NCI-H82 treated with DMSO at 0.1 percent for 48 hours (cell line): ENCODE measurements around the gene RICTOR.

Source experiments
- DNase-seq: peaks from one replicate; lab custom pipeline; 2025; ENCODE audit not compliant: unreplicated experiment; lab: John Stamatoyannopoulos, UW

The RICTOR gene

DNA sequence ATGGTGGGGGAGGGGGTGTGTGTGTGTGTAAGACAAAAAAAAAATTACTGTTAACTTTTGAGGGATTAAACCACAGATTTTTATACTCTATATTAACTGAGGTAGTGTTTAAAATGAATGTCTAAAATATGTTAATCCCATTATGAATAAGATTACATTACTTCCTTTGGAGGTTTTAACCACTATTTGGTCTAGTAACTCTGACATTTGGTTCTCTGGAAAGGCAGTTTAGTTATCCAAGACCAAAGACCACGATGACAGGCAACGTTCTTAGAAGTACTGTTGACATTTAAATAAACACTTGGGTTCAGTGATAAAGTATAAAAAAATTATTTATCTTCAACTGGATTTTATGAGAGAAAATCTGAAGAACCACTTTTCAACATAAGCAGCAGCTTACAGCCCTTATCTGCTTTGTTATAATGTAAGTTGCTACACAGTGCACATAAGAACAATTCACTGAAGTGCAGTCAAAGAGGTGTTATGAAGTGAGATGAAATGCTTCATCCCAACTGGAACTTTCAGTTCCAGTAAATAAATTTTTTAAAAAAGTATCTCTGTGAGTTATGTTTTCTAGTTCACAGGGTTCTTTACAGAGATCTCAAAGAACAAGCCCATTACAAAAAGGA lies 133.9 kb downstream of the RICTOR start:
- no peak for DNase-seq

DNA sequence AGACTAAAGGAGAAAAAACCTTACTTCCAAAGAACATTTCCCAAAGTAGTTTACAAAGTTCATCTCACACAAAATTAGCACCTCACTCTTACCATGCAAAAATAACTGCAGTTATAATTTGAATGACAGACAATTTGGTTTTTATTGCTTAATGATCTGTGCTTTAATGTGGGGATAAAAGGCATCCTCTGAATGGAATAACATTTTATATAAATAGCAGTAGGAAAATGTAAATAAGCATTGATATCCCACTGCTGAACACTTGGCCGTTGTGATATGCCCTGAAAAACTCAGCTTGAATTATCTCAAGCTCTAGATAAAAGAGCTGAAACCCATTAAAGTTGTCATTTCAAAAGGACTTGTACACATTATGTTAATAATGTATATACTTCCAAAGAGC lies 135.2 kb downstream of the RICTOR start:
- DNase-seq = no peak

DNA sequence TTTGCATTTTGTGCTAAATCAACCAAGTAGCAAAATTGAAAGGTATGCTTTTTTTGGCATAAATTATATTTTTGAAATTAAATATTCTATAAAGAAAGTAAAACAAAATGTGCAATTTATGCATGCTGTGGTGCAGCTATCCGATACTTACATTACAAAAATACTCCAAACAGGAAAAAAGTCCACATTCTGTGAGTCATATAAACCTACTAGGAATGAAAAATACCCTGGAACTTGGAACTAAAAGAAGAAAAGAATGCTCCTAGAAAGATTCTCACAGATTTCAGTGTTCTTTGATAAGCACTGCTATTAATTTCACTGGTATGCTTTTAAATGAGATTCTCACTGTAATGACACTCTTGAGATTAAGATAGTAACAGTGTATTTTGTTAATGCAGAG lies 135.8 kb downstream of the RICTOR start:
- DNase-seq = no peak

DNA sequence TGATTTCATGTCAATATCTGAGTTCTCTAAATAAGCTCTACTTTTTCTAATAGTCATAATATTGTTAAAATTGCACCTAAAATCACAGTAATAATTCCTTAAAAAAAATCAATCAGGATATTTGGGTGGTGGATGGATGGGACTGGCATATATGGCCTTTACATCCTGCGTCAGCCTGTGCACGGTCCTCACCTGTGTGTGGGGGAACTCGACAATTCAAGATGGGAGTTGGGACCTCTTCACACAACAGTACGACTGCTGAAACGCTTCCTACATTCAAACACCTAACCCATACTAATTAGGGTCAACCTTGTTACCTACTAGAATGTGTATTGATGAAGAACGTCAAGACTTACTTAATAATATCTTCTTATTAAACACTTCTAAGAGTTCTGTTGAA lies 137.9 kb downstream of the RICTOR start:
- no peak for DNase-seq

DNA sequence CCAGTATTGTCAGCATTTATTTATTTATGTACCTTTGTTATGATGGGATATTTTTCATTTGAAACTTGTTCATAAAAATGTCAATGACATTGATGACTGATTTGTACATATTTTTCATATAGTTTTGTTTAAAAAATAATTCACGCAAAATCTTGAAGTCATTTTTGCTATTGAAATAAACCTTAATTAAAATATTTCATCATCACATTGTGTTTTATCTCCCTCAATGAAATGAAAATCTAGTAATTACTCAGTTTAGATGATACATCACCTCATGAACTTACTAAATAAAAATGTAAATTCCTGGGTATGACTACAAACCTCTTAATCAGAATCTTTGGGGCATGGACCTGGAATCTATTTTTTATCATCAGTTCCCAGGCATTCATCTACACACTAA lies 138.8 kb downstream of the RICTOR start:
- DNase-seq = no peak

DNA sequence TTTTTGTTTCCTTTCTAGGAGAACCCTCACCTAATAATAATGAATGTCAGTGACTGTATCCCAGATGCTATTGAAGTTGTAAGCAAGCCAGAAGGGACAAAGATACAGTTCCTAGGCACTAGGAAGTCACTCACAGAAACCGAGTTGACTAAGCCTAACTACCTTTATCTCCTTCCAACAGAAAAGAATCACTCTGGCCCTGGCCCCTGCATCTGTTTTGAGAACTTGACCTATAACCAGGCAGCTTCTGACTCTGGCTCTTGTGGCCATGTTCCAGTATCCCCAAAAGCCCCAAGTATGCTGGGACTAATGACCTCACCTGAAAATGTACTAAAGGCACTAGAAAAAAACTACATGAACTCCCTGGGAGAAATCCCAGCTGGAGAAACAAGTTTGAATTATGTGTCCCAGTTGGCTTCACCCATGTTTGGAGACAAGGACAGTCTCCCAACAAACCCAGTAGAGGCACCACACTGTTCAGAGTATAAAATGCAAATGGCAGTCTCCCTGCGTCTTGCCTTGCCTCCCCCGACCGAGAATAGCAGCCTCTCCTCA lies 141.3 kb downstream of the RICTOR start:
- DNase-seq = no peak

DNA sequence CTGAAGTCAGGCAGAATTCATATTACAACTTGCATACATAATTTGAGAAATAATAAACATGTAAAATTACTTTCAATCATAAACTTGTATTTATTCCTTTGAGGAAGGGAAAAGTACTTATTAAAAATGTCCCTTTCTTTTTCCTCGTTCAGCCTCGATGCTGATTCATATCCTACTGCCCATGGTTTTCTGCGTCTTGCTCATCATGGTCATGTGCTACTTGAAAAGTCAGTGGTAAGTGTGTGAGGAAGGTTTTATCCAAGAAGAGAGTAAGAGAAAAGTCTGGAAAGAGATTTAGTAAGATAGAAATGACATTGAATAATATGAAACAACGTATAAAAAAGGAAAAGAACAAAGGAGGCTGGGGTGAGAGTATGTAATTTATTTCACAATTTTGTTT lies 142.5 kb downstream of the RICTOR start:
- no peak for DNase-seq

DNA sequence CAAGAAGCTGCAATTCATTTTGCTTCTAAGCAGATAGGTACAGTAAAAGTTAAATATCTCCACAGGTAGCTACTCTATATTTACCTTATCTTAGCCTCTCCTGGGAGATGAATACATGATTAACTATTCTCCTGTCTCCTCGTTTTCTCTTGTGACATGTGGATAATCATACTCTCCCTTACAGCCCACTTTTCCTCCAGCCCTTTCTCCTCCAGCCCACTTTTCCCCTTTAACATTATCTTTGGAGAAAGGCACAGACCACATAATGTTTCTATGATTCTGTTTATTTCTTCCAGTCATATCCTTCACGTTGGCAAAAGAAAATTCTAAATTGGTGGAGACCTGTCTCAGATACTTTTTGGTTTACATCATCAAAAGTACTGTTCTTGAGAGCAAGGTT lies 144.4 kb downstream of the RICTOR start:
- DNase-seq = no peak

DNA sequence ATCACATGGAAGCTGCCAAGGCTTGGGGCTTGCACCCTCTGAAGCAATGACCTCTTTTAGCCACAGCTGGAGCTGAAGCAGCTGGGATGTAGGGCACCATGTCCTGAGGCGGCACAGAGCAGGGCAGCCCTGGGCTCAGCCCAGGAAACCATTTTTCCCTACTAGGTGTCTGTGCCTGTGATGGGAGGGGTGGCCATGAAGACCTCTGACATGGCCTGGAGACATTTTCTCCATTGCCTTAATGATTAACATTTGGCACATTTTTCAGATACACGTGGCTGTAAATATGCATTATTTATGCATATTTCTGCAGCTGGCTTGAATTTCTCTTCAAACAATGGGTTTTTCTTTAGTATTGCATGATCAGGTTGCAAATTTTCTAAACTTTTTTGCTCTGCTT lies 146.7 kb downstream of the RICTOR start:
- no peak for DNase-seq

DNA sequence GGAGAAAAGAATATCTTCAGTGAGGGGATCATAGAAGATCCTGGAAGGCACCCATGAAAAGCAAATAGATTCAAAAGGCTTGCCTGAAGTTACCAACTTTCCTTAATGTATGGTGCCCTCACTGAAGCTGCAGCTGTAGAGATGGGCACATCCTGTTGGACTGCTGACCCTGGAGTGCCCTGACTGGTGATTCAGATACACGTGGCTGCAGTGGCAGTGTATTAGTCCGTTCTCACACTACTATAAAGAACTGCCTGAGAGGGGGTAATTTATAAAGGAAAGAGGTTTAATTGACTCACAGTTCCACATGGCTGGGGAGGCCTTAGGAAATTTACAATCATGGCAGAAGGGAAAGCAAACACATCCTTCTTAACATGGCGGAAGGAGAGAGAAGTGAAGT lies 148.1 kb downstream of the RICTOR start:
- no peak for DNase-seq

DNA sequence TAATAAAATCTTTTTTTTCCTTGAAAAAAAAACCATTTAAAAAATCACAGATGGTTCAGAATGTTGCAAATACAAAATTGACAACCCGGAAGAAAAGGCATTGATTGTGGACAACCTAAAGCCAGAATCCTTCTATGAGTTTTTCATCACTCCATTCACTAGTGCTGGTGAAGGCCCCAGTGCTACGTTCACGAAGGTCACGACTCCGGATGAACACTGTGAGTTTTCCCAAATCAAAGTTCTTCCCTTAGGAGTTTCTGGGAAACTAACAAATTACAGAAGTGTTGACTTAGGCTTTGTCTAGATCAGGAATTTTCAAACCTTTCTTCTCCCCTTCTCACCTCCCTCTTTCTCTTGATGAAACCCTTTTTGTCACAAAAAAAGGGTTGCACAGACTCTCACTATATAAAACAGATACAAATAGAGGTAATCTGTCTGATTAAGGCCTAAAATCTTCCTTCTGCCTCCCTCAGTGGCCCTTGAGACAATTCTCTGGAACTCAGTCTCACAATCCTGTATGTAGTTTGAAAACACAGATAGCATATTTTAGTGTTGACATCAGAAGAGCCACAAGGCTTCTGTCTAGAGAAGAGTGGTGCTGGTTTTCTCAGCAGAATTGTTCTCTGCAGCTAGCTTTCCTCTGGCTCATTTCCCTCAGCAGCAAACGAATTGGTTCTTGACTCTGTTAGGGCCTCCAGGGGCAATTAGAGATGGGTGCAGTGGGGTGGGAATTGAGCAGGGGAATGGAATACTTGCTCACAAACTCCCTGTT lies 148.9 kb downstream of the RICTOR start:
- DNase-seq = no peak

DNA sequence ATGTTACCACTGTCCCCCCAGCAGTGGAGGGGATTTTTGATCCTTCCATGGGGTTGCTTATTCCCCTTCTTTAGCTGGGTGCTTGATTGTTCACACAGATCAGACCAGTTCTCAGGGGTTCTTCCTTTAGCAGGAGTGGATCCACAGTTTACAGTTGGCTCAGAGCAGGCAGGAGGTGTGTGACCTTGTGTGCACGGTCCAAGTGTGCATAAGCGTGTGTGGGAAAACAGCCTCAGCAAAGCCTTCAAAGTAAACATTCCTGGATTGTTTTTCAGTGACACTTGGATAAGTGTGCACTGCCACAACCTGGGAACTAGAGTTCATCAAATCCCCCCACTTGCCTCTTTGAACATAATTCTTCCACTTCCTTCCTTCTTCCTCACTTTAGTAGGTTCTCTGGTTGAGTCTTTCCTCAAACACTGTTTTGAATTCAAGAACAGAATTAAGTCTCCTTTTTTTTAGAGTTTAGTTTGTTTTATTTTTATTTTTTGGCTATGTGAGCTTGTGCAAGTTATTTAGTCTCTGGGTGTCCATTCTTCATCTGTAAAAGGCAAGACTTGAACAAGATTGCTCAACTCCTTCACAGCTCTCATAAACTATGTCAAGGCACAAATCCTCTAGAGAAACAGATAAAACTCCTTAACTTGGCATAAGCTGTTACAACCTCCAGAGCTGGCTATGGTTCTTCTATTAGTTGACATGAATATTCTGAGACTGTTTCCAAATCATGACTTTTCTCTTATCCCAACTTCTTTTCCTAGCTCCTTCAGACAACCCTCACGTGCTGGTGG lies 150.3 kb downstream of the RICTOR start:
- DNase-seq = no peak

DNA sequence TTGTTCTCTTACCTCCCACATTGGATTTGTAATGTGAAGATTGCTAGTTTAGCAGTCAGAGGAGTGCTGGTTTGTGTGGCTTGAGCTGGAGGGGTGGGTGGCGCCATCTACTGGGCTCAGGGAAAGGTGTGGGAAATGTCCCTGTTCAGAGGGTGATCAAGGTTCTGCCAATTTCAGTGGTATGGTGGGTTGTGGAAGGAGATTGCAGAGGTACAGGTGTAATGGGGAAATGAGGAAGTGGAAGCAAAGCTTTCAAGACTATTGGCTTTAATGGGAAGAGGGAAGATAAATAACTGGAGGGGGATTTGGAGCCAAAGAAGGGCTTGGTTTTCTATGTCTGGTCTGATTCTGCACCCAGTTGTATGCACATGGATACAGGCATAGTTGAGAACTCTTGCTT lies 152.0 kb downstream of the RICTOR start:
- DNase-seq = peak; percentile 1

DNA sequence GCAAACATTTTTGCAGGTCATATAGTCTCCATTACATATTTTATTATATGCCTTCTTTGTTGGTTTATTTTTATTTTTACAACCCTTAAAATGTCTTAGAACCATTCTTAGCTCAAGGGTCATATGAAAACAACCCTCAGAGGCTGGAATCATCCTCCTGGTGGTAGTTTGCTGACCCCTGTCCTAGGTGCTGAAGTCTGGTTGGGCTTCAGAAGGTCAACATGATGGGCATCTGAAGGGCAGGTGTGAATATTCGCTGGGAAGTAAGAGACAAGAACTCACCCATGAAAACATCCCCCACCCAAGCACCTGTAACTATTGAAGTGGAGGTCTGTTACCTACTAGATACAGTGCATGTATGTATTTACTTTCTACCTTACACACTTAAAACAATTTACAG lies 153.0 kb downstream of the RICTOR start:
- no peak for DNase-seq

DNA sequence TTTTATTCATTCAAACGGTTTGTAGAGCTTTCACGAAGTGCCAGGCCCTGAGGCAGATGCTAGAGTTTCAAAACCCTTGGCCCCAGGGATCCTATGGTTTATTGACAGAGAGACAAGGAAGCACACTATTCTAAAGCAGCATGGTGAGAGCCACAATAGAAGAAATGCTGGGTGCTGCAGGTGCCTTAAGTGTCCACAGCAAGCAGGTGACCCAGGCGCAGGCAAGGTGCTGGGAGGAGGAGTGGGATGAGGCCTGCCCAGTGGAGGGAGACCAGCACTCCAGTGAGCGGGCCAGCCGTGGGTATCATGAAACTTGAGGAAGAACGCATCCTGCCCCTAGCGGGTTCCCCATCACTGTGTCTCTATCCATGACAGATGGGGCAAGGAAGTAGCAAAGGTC lies 157.4 kb downstream of the RICTOR start:
- DNase-seq = no peak

DNA sequence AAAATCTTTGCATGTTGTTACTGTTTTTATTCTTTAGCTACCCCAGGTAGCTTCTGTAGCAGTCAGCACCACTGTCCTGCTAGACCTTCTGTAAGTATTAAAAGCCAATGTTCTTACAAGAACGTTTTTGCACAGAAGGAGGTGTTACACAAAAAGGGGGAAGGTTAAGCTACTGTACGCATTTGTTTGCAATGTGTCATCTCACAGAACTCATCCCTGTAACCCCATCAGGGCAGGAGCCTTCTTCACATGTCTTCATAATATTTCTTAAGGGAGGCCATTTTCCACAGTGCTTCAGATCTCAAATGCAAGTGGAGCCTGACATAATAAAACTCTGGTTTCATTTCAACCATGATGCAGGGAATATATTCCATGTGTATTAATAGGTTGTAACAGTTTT lies 160.5 kb downstream of the RICTOR start:
- no peak for DNase-seq

DNA sequence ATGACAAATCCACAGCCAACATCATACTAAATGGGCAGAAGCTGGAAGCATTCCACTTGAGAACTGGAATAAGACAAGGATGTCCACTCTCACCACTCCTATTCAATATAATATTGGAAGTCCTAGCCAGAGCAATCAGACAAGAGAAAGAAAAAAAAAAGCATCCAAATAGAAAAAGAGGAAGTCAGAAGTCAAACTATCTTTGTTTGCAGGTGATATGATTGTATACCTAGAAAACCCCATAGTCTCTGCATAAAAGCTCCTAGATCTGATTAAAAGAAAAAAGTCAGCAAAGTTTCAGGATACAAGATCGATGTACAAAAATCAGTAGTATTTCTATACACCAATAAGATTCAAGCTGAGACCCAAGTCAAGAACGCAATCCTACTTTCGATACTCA lies 162.3 kb downstream of the RICTOR start:
- DNase-seq = no peak

DNA sequence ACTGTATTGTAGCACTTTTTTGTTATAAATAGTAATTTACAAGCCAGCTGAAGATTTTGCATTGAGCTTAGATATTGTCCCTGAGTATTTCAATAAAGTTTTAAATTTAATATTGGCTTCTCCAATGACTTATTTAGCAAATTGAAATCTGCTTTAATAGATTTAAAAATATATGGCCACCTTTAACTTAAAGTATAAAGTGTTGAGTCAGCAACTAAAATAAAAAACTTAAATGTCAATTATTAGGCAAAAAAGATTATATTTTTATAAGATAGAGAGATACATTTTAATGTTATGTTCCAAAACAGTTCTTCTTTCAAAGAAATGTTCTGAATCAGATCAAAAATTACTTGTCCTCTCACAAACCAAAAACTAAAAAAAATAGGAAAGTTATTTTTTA lies 167.7 kb downstream of the RICTOR start:
- no peak for DNase-seq

DNA sequence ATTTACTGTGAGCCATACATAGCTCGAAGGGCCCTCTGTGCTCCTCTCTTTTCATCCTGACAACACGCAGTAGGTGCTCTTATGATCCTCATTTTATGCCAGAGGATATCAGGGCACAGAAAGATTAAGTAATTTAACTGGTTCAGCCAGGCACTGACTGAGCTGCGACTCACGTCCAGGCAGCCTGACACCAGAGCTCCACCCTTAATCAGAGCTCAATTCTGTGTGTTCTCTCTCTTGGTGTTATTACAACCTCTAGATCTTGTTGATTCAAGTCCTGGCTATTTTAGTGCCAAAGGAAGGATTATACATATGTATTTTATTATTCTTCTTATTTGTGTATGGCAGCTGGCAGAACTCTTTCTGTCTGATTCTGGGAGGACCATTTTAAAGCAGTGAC lies 168.7 kb downstream of the RICTOR start:
- no peak for DNase-seq

DNA sequence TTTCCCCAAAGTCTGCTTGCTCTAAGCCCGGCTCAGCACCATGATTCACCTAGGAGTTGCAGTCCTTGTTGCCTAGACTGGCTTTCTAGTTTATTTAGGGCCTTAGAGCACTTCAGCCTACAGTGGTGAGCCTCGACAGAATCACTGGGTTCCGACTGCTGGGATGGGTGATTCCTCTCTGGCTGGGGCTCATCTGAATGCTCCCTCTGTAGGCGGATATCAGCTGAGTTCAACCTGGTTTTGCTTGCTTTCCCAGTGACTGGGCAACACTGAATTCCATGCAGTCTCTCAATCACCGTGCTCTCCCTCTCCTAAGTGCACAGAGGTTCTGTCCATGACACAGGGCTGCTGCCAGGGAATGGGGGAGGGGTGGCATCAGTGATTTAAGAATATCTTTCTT lies 174.3 kb downstream of the RICTOR start:
- no peak for DNase-seq

DNA sequence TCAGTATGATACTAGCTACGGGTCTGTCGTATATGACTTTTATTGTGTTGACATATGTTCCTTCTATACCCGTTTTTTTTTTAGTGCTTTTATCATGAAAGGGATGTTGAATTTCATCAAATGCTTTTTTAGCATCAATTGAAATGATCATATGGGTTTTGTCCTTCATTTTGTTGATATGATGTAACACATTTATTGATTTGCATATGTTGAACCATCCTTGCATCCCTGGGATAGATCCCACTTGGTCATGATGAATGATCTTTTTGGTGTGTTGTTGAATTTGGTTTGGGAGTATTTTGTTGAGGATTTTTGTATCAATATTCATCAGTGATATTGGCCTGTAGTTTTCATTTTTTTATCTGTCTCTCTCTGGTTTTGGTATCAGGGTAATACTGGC lies 177.4 kb downstream of the RICTOR start:
- no peak for DNase-seq

DNA sequence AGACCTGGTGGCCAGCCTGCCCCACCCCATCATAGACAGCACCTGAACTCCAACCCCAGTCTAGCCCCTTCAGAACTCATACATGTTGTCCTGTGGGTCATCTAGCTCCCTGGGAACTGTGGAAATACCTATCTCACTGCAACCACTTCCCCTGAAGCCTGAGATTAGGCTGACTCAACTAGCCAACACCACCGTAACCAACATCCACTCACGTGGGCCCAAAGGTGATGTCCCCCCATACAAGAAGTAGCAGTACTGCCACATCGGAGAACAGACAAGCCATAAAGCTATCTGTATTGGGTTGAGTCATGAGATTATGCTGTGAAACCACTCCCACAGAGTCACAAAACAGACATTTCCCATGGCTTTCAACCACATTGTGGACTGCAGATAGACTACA lies 181.8 kb downstream of the RICTOR start:
- no peak for DNase-seq
